A549 (cell line): ENCODE measurements around the gene LY6G5B. TPM values are rescaled to one million over a fixed set of nuclear protein-coding genes. Genes with fewer than 3 reads are reported as not detected.

ENCODE experiments used
- ATAC-seq, 2 experiments: fragments of 200-7000 bp in 1 of 2; fragments of >200 bp in 1 of 2; cut with Nextera tagmentation in 1 of 2; cut with Tn5 transposase in 1 of 2; 3 replicates each; pipeline versions ENCODE4 v1.8.0 to v1.9.1; 2018 to 2020; ENCODE audit warnings: mild to moderate bottlenecking in 1 of 2, moderate library complexity in 1 of 2
- CTCF ChIA-PET: fragments of 300-600 bp; sonication (Branson Sonifier 250); formaldehyde crosslinking; extraction: SDS; loops from one replicate; lab custom pipeline; 2021; ENCODE audit warnings: antibody characterized with exemption, inconsistent platforms; lab: Yijun Ruan, JAX
- POLR2A ChIA-PET: fragments of 350-600 bp; formaldehyde crosslinking; extraction: SDS; loops from one replicate; lab custom pipeline; 2021; ENCODE audit warnings: antibody characterized with exemption, inconsistent platforms; lab: Yijun Ruan, JAX
- DNase-seq, 2 experiments: peaks; one replicate each; pipeline versions ENCODE4 v3.0.0 to v3.0.0-alpha.2; 2011 to 2016; ENCODE audit warnings: low read depth in 1 of 2, low spot score in 1 of 2
- FAIRE-seq: peaks from 2 replicates; lab custom pipeline; 2011; peaks lifted over from hg19 to GRCh38; lab: Jason Lieb, UNC
- H3K27ac ChIP-seq, 2 experiments: fragments of >200 bp; sonication (Bioruptor Twin); formaldehyde crosslinking; 3 replicates each; pipeline ENCODE4 v1.5.1; 2016 to 2017
- H3K4me1 ChIP-seq: fragments of >200 bp; sonication (Bioruptor Twin); formaldehyde crosslinking; 3 replicates; pipeline ENCODE4 v1.6.1; 2016
- H3K4me2 ChIP-seq: fragments of >200 bp; sonication (Bioruptor Twin); formaldehyde crosslinking; 3 replicates; pipeline ENCODE4 v1.6.1; 2016
- H3K4me3 ChIP-seq: fragments of >200 bp; sonication (Bioruptor Twin); formaldehyde crosslinking; 3 replicates; pipeline ENCODE4 v1.5.1; 2016
- H3K9me3 ChIP-seq: fragments of >200 bp; sonication (Bioruptor Twin); formaldehyde crosslinking; 3 replicates; pipeline ENCODE4 v1.6.1; 2016
- BHLHE40 ChIP-seq: IDR thresholded peaks from 2 replicates; pipeline ENCODE4 v1.6.1; 2012; ENCODE audit warnings: low read depth, low read length, inconsistent platforms
- CBX2 ChIP-seq: fragments of 200-600 bp; sonication (generic); IDR thresholded peaks from 2 replicates; pipeline ENCODE4 v1.6.1; 2016; ENCODE audit warnings: low read depth, mild to moderate bottlenecking, borderline replicate concordance
- CHD4 ChIP-seq: fragments of 200-600 bp; sonication (generic); IDR thresholded peaks from 2 replicates; pipeline ENCODE4 v1.6.1; 2016; ENCODE audit warnings: antibody characterized with exemption, mild to moderate bottlenecking, borderline replicate concordance
- EHF ChIP-seq: fragments of 250-450 bp; sonication (Bioruptor Pico); IDR thresholded peaks from 2 replicates; pipeline ENCODE4 v1.5.0; 2020; ENCODE audit warnings: mild to moderate bottlenecking
- ESRRA ChIP-seq: fragments of 150-350 bp; IDR thresholded peaks from 2 replicates; pipeline ENCODE4 v1.6.1; 2014; ENCODE audit warnings: mild to moderate bottlenecking, low read length, borderline replicate concordance
- FOSL2 ChIP-seq, 2 experiments: fragments of 450-650 bp in 1 of 2; fragments of >200 bp in 1 of 2; sonication (Bioruptor Twin) in 1 of 2; formaldehyde crosslinking; IDR thresholded peaks; 2 replicates each; pipeline versions ENCODE4 v1.5.0 to v1.6.1; 2016 to 2020; ENCODE audit warnings: mild to moderate bottlenecking in 1 of 2, moderate library complexity in 1 of 2
- HOXB5 ChIP-seq: fragments of 250-450 bp; sonication (Bioruptor Pico); IDR thresholded peaks from 2 replicates; pipeline ENCODE4 v1.5.0; 2020; ENCODE audit warnings: mild to moderate bottlenecking, moderate library complexity
- JUN ChIP-seq, 2 experiments: fragments of >200 bp; sonication (Bioruptor Twin); formaldehyde crosslinking; IDR thresholded peaks; 2 replicates in 1 of 2; 3 replicates in 1 of 2; pipeline ENCODE4 v1.6.1; 2016 to 2017
- KDM1A ChIP-seq: fragments of 200-600 bp; sonication (generic); IDR thresholded peaks from 2 replicates; pipeline ENCODE4 v1.6.1; 2016; ENCODE audit warnings: low read depth, mild to moderate bottlenecking
- MAFK ChIP-seq: fragments of 450-650 bp; IDR thresholded peaks from 2 replicates; pipeline ENCODE4 v1.6.1; 2014; ENCODE audit not compliant: partially characterized antibody
- NPAS2 ChIP-seq: fragments of 250-450 bp; sonication (Bioruptor Pico); IDR thresholded peaks from 2 replicates; pipeline ENCODE4 v1.8.0; 2022; ENCODE audit warnings: mild to moderate bottlenecking, moderate library complexity, borderline replicate concordance
- NR3C1 ChIP-seq: fragments of >200 bp; sonication (Bioruptor Twin); formaldehyde crosslinking; IDR thresholded peaks from 3 replicates; pipeline ENCODE4 v1.6.1; 2017
- REST ChIP-seq: fragments of 200-600 bp; sonication (generic); IDR thresholded peaks from 2 replicates; pipeline ENCODE4 v1.6.1; 2016; ENCODE audit warnings: antibody characterized with exemption, mild to moderate bottlenecking, moderate library complexity
- SREBF2 ChIP-seq: fragments of 450-650 bp; IDR thresholded peaks from 2 replicates; pipeline ENCODE4 v1.6.1; 2014; ENCODE audit warnings: mild to moderate bottlenecking, moderate library complexity
- WGBS: methylation state at CpG from one replicate; pipeline ENCODE4 v1.1.6; 2017; ENCODE audit errors: missing lambda C conversion rate; 5-methylcytosine and 5-hydroxymethylcytosine counted together
- polyA plus RNA-seq, 4 experiments: library from polyadenylated mRNA; depleted of rRNA in 3 of 4; stranded (reverse); fragments of >200 nt; fragmentation: RNase III in 1 of 4; extraction: RNeasy Plus Mini Kit Qiagen cat#74134 plus additional on column Dnase treatment in 1 of 4; gene quantifications; 2 replicates in 3 of 4; 3 replicates in 1 of 4; pipeline ENCODE4 v1.2.3, GENCODE V29; 2011 to 2017
- TF ChIP-seq, protein P1 (sequence below): fragments of 150-350 bp; IDR thresholded peaks from 2 replicates; pipeline ENCODE4 v1.6.1; 2014; ENCODE audit warnings: low read depth, mild to moderate bottlenecking, low read length
- TF ChIP-seq, protein P2 (sequence below): fragments of >200 bp; sonication (Bioruptor Twin); formaldehyde crosslinking; IDR thresholded peaks from 2 replicates; pipeline ENCODE4 v1.6.1; 2016

LY6G5B gene
- polyA plus RNA-seq, 2 of the 4 experiments (the other 2 are of a cell fraction), result 5.9 to 9.9 TPM

GRCh38 chr6:31657406-31658157 lies 12.2 kb upstream of the LY6G5B start:
- POLR2A ChIA-PET, result no interaction called here
- no peak for DNase-seq
- no peak for ATAC-seq
- Histone ChIP-seq H3K4me2 (no peak overlapping the region), H3K4me1 (peaks cover 26% of the 10 kb centered on the region), H3K9me3 (no peaks in the 10 kb centered on the region), H3K27ac (no peak overlapping the region), H3K4me3 (no peak overlapping the region)
- 68% methylated on average over 6 of the region's 6 CpGs for WGBS
- CTCF ChIA-PET, result interaction anchor here (1.0 to 1.5 kb wide), 2 partner anchors 13 to 59 kb away, joined by 3 read pairs; no protein-coding TSS in a partner anchor
- FAIRE-seq, result no peak
- TF ChIP-seq SREBF2 (no peak), FOSL2 (IDR thresholded peaks at IDR 0.05) (no peak), FOSL2 (CRISPR knock-in tag; IDR thresholded peaks at IDR 0.05) (no peak), REST (no peak), BHLHE40 (no peak), NR3C1 (no peak), CBX2 (no peak), NPAS2 (no peak), EHF (CRISPR knock-in tag) (no peak), HOXB5 (CRISPR knock-in tag) (no peak)
- TF ChIP-seq, protein P1, sequence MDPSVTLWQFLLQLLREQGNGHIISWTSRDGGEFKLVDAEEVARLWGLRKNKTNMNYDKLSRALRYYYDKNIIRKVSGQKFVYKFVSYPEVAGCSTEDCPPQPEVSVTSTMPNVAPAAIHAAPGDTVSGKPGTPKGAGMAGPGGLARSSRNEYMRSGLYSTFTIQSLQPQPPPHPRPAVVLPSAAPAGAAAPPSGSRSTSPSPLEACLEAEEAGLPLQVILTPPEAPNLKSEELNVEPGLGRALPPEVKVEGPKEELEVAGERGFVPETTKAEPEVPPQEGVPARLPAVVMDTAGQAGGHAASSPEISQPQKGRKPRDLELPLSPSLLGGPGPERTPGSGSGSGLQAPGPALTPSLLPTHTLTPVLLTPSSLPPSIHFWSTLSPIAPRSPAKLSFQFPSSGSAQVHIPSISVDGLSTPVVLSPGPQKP, result no peak
- TF ChIP-seq, protein P2, sequence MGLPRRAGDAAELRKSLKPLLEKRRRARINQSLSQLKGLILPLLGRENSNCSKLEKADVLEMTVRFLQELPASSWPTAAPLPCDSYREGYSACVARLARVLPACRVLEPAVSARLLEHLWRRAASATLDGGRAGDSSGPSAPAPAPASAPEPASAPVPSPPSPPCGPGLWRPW, result no peak

- 69% methylated on average over 4 of the region's 4 CpGs for WGBS
- POLR2A ChIA-PET, result interaction anchor here (0.7 kb wide), 1 partner anchor 45 kb away, joined by 3 read pairs; the partner anchor contains the start of gene ABHD16A
- ATAC-seq (no peak), FAIRE-seq (no peak), DNase-seq (no peak)
- Histone ChIP-seq H3K4me2 (peak overlapping the region; percentile 99; the same call in 2 of the 3 replicates), H3K9me3 (no peaks in the 10 kb centered on the region), H3K4me1 (peaks cover 26% of the 10 kb centered on the region), H3K4me3 (no peak overlapping the region), H3K27ac (no peak overlapping the region)
- TF ChIP-seq KDM1A, result no peak
- TF ChIP-seq MAFK, result peak; percentile 44
- TF ChIP-seq JUN (IDR thresholded peaks at IDR 0.05), result no peak
- CTCF ChIA-PET, result interaction anchor here (1.5 kb wide), 1 partner anchor 60 kb away, joined by 3 read pairs; no protein-coding TSS in a partner anchor
Measured at GRCh38 chr6:31658158-31658688, 11.6 kb upstream of the LY6G5B start.

DNA sequence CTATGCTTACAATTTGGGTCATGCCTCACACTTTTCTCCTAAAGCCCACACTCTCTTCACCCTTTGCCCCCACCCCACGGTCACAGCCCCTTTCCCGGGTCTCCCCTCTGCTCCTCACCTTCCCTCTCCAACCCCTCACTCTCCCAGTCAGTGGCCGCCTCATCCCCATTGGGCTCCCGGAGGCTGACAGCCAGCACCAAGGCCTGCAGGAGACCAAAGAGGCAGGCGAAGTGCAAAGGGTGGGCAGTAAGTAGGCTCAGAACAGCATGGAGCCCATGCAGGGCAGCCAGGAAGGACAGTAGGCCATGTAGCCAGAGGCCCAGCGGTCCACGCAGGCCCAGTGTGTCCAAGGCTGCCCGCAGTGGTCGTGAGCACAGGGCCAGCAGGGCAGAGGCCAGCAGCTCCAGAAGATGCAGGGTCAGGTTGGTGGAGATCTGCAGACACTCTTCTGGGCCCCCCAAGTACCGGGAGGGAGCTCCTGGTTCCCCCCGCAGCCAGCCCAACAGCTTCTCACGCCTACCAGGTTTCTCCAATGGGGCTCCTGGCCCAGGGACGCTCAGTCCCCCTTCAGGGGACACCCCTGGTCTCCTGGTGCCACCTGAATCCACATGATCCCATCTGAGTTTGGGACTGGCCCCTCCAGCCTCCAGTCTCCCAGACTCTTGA lies 10.7 kb upstream of the LY6G5B start:
- peak overlapping the region in 1 of 2 experiments; percentile 99; a peak in 2 of 6 replicates for H3K27ac ChIP-seq
- ChIA-PET CTCF (no interaction called here), POLR2A (interaction anchor here (0.6 to 0.7 kb wide), 2 partner anchors 44 to 120 kb away, joined by 3 to 6 read pairs; partner anchors contain the start of gene ABHD16A)

More for the DNA sequence above, 10.7 kb upstream of the LY6G5B start:
- TF ChIP-seq ESRRA (no peak), CHD4 (no peak)
- FAIRE-seq, result no peak
- peaks cover 28% of the 10 kb centered on the region for H3K4me1 ChIP-seq
- DNase-seq, result no peak
- no peaks in the 10 kb centered on the region for H3K9me3 ChIP-seq
- peak overlapping the region; percentile 91; the same call in 2 of the 3 replicates for H3K4me3 ChIP-seq
- no peak for ATAC-seq
- H3K4me2 ChIP-seq, result peak overlapping the region; percentile 99
- WGBS, result 77% methylated on average over 4 of the region's 13 CpGs
